ENCODE measurements around the gene BRINP1.
"Not testable (repeated sequence)": the region's sequence is repeated elsewhere in the genome, so short reads cannot be mapped to it uniquely, and the experiment has no call there.

BRINP1 gene

DNA sequence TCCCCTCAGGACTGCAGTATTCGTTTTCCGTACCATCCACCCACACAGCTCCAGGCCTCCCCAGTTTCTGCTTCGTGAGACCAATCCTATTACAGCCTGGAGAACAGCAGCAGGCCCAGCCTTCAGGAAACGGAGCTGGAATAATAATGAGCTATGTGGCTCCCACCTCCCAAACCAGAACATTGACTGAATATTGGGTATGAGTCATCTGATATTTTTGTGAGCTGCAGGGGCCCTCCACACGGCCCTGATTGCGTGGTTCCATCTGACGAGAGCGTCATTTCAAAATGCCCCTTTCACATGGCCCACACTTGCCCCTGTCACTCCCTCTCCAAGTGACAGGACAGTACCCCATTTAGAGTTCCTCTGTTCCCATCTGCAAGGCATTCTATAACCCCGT lies 192.0 kb downstream of the BRINP1 start (continued):
- TF ChIP-seq ZNF660 (tag by site-specific recombination; IDR thresholded peaks at IDR 0.05) (no peak), ZFP3 (tag by site-specific recombination; IDR thresholded peaks at IDR 0.05; ENCODE audit: low read depth) (no peak), ZNF629 (tag by site-specific recombination; IDR thresholded peaks at IDR 0.05) (no peak), ZNF837 (tag by site-specific recombination; IDR thresholded peaks at IDR 0.05) (no peak)

DNA sequence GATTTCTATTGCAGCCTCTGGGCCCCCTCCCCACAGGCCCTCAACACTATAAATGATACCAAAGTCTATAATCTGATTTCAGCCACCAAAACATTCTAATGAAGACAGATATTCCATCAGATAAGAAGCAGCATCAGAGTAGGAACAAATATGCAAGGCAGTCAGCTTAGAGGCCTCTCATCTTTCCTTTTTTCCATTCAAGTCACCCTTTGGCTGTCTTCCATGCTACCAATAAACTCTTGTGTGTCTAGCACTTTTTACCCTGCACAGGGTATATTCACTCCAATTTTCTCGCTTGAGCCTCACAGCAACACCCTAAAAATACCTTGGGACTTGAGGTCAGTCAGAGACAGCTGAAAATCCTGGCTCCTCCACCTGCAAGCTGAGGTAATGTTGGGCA lies 193.7 kb downstream of the BRINP1 start:
- no peaks in the 10 kb centered on the region for H3K4me1 ChIP-seq (ENCODE audit: control insufficient read depth, insufficient read depth, low read length)
- H3K4me3 ChIP-seq (ENCODE audit: low read depth, low read length) = no peak overlapping the region
- ChIA-PET POLR2A (no interaction called here), CTCF (interaction anchor here (0.6 kb wide), 1 partner anchor 422 kb away, joined by 3 read pairs; no protein-coding TSS in a partner anchor)
- no peak overlapping the region for H3K27ac ChIP-seq (ENCODE audit: extremely low read depth, low read depth, low read length)
- H3K9me3 ChIP-seq (ENCODE audit: control insufficient read depth, insufficient read depth, low read depth, low read length) = no peaks in the 10 kb centered on the region
- no peaks in the 10 kb centered on the region for H3K36me3 ChIP-seq (ENCODE audit: control insufficient read depth in 2 of 2, insufficient read depth in 1 of 2, low read length in 2 of 2)
- no peak for TF ChIP-seq ZNF24 (tag by site-specific recombination; IDR thresholded peaks at IDR 0.05)
- no peak for TF ChIP-seq GFI1B (tag by site-specific recombination; IDR thresholded peaks at IDR 0.05)
- TF ChIP-seq ZNF843 (tag by site-specific recombination; IDR thresholded peaks at IDR 0.05) = no peak
- TF ChIP-seq, protein P1, sequence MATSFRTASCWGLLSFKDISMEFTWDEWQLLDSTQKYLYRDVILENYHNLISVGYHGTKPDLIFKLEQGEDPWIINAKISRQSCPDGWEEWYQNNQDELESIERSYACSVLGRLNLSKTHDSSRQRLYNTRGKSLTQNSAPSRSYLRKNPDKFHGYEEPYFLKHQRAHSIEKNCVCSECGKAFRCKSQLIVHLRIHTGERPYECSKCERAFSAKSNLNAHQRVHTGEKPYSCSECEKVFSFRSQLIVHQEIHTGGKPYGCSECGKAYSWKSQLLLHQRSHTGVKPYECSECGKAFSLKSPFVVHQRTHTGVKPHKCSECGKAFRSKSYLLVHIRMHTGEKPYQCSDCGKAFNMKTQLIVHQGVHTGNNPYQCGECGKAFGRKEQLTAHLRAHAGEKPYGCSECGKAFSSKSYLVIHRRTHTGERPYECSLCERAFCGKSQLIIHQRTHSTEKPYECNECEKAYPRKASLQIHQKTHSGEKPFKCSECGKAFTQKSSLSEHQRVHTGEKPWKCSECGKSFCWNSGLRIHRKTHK (tag by site-specific recombination; IDR thresholded peaks at IDR 0.05) = no peak
- no peak for TF ChIP-seq HOXA7 (CRISPR knock-in tag; IDR thresholded peaks at IDR 0.05; ENCODE audit: borderline replicate concordance)
- no peak for TF ChIP-seq ZNF114 (tag by site-specific recombination; IDR thresholded peaks at IDR 0.05)
- no peak for TF ChIP-seq ZNF629 (tag by site-specific recombination; IDR thresholded peaks at IDR 0.05)
- TF ChIP-seq, protein P2, sequence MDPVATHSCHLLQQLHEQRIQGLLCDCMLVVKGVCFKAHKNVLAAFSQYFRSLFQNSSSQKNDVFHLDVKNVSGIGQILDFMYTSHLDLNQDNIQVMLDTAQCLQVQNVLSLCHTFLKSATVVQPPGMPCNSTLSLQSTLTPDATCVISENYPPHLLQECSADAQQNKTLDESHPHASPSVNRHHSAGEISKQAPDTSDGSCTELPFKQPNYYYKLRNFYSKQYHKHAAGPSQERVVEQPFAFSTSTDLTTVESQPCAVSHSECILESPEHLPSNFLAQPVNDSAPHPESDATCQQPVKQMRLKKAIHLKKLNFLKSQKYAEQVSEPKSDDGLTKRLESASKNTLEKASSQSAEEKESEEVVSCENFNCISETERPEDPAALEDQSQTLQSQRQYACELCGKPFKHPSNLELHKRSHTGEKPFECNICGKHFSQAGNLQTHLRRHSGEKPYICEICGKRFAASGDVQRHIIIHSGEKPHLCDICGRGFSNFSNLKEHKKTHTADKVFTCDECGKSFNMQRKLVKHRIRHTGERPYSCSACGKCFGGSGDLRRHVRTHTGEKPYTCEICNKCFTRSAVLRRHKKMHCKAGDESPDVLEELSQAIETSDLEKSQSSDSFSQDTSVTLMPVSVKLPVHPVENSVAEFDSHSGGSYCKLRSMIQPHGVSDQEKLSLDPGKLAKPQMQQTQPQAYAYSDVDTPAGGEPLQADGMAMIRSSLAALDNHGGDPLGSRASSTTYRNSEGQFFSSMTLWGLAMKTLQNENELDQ (tag by site-specific recombination; IDR thresholded peaks at IDR 0.05; ENCODE audit: low read depth) = no peak
- TF ChIP-seq ZNF354C (tag by site-specific recombination; IDR thresholded peaks at IDR 0.05; ENCODE audit: borderline replicate concordance, low read depth) = no peak
- no peak for TF ChIP-seq GLIS2 (tag by site-specific recombination; IDR thresholded peaks at IDR 0.05)
- TF ChIP-seq ZIC2 (tag by site-specific recombination; IDR thresholded peaks at IDR 0.05) = no peak
- TF ChIP-seq ZNF140 (tag by site-specific recombination; IDR thresholded peaks at IDR 0.05) = no peak
- TF ChIP-seq ZNF404 (tag by site-specific recombination; IDR thresholded peaks at IDR 0.05) = no peak

DNA sequence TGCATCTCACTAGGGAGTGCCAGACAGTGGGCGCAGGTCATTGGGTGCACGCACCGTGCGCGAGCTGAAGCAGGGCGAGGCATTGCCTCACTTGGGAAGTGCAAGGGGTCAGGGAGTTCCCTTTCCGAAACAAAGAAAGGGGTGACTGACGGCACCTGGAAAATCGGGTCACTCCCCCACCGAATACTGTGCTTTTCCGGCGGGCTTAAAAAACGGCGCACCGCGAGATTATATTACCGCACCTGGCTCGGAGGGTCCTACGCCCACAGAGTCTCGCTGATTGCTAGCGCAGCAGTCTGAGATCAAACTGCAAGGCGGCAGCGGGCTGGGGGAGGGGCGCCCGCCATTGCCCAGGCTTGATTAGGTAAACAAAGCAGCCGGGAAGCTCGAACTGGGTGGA lies 200.0 kb downstream of the BRINP1 start:
- POLR2A ChIA-PET; H3K36me3 ChIP-seq (ENCODE audit: control insufficient read depth in 2 of 2, insufficient read depth in 1 of 2, low read length in 2 of 2); H3K27ac ChIP-seq (ENCODE audit: extremely low read depth, low read depth, low read length); H3K9me3 ChIP-seq (ENCODE audit: control insufficient read depth, insufficient read depth, low read depth, low read length); CTCF ChIA-PET; H3K4me1 ChIP-seq (ENCODE audit: control insufficient read depth, insufficient read depth, low read length): not testable (repeated sequence)
- peak overlapping the region; percentile 10; the same call in 1 of the 2 replicates for H3K4me3 ChIP-seq (ENCODE audit: low read depth, low read length)

DNA sequence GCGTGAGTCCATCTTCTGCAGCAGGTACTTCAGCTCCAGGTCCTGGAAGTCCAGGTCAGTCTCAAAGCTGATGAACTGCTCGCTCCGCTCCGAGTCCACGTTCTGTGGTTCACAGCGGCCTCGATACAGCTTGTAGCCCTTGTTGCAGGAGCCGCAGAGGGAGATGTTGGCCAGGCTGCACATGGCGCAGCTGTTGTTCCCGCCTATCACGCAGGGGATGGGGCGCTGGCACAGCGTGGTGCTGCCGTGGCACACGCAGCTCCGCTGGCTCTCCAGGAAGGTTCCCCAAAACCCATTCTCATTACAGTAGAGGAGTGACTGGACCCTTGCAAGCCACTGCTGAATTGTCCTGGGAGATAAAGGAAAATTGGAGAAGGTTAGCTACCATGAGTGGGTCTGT lies 201.4 kb downstream of the BRINP1 start:
- H3K9me3 ChIP-seq (ENCODE audit: control insufficient read depth, insufficient read depth, low read depth, low read length) = no peaks in the 10 kb centered on the region
- CTCF ChIA-PET = no interaction called here
- no peaks in the 10 kb centered on the region for H3K36me3 ChIP-seq (ENCODE audit: control insufficient read depth in 2 of 2, insufficient read depth in 1 of 2, low read length in 2 of 2)
- H3K27ac ChIP-seq (ENCODE audit: extremely low read depth, low read depth, low read length) = no peak overlapping the region
- no peaks in the 10 kb centered on the region for H3K4me1 ChIP-seq (ENCODE audit: control insufficient read depth, insufficient read depth, low read length)
- TF ChIP-seq, protein P3, sequence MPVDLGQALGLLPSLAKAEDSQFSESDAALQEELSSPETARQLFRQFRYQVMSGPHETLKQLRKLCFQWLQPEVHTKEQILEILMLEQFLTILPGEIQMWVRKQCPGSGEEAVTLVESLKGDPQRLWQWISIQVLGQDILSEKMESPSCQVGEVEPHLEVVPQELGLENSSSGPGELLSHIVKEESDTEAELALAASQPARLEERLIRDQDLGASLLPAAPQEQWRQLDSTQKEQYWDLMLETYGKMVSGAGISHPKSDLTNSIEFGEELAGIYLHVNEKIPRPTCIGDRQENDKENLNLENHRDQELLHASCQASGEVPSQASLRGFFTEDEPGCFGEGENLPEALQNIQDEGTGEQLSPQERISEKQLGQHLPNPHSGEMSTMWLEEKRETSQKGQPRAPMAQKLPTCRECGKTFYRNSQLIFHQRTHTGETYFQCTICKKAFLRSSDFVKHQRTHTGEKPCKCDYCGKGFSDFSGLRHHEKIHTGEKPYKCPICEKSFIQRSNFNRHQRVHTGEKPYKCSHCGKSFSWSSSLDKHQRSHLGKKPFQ (tag by site-specific recombination; IDR thresholded peaks at IDR 0.05) = no peak
- TF ChIP-seq ZNF350 (tag by site-specific recombination; IDR thresholded peaks at IDR 0.05) (no peak), ZNF707 (tag by site-specific recombination; IDR thresholded peaks at IDR 0.05) (no peak), ZNF555 (tag by site-specific recombination; conservative IDR thresholded peaks at IDR 0.05) (no peak), KLF16 (tag by site-specific recombination; IDR thresholded peaks at IDR 0.05) (no peak), ZNF561 (tag by site-specific recombination; IDR thresholded peaks at IDR 0.05; ENCODE audit: borderline replicate concordance) (no peak)
- no peak overlapping the region for H3K4me3 ChIP-seq (ENCODE audit: low read depth, low read length)
- POLR2A ChIA-PET = no interaction called here
